SK-N-SH (cell line): ENCODE results near the gene DDA1.

Experiments
- CTCF ChIP-seq: fragments of 200-600 bp; sonication (generic); IDR thresholded peaks from 2 replicates; pipeline ENCODE4 v1.6.1; 2017; ENCODE audit warnings: antibody characterized with exemption, mild to moderate bottlenecking, moderate library complexity
- GABPA ChIP-seq: IDR thresholded peaks from 2 replicates; pipeline ENCODE4 v1.4.0; 2012; ENCODE audit warnings: low read depth, mild to moderate bottlenecking
- POLR2AphosphoS5 ChIP-seq: IDR thresholded peaks from 2 replicates; pipeline ENCODE4 v1.6.1; 2012; ENCODE audit warnings: low read depth, low read length
- RAD21 ChIP-seq: IDR thresholded peaks from 2 replicates; pipeline ENCODE4 v1.6.1; 2012; ENCODE audit warnings: mild to moderate bottlenecking, low read length
- RCOR1 ChIP-seq: fragments of 150-350 bp; IDR thresholded peaks from 2 replicates; pipeline ENCODE4 v1.6.1; 2017; ENCODE audit warnings: antibody characterized with exemption, low read length
- RFX5 ChIP-seq: IDR thresholded peaks from 2 replicates; pipeline ENCODE4 v1.6.1; 2012; ENCODE audit warnings: mild to moderate bottlenecking, improper control_type of control experiment, low read length
- SIN3A ChIP-seq: IDR thresholded peaks from 2 replicates; pipeline ENCODE4 v1.6.1; 2012; ENCODE audit warnings: low read depth, mild to moderate bottlenecking, low read length, moderate library complexity, borderline replicate concordance

GRCh38 chr19:17300992-17301619, 8.3 kb upstream of the DDA1 start:
- TF ChIP-seq CTCF (no peak), POLR2AphosphoS5 (no peak), RAD21 (no peak), RFX5 (no peak), SIN3A (no peak), GABPA (no peak), RCOR1 (no peak)
